ENCODE data around the gene TMEM183A.

Gene TMEM183A

GRCh38 chr1:203048555-203049051 lies 41.4 kb downstream of the TMEM183A start:
- Histone ChIP-seq H3K27me3 (ENCODE audit: control insufficient read depth in 1 of 2, insufficient read depth in 2 of 2, low read length in 2 of 2) (no peaks in the 10 kb centered on the region), H3K4me1 (ENCODE audit: control insufficient read depth, insufficient read depth, low read length) (peaks cover 6% of the 10 kb centered on the region), H3K4me3 (ENCODE audit: low read length in 2 of 2) (no peak overlapping the region), H3K27ac (ENCODE audit: low read length) (no peak overlapping the region), H3K36me3 (ENCODE audit: control insufficient read depth in 2 of 2, insufficient read depth in 2 of 2, low read length in 2 of 2) (no peaks in the 10 kb centered on the region), H3K9me3 (ENCODE audit: control insufficient read depth in 2 of 2, low read length in 2 of 2) (no peaks in the 10 kb centered on the region), H3K9ac (ENCODE audit: low read length in 2 of 2) (no peak overlapping the region)

- no peaks in the 10 kb centered on the region for H3K36me3 ChIP-seq (ENCODE audit: control insufficient read depth in 2 of 2, insufficient read depth in 2 of 2, low read length in 2 of 2)
- H3K27me3 ChIP-seq (ENCODE audit: control insufficient read depth in 1 of 2, insufficient read depth in 2 of 2, low read length in 2 of 2) = no peaks in the 10 kb centered on the region
- H3K9ac ChIP-seq (ENCODE audit: low read length in 2 of 2) = no peak overlapping the region
- H3K4me1 ChIP-seq (ENCODE audit: control insufficient read depth, insufficient read depth, low read length) = peaks cover 6% of the 10 kb centered on the region
- H3K9me3 ChIP-seq (ENCODE audit: control insufficient read depth in 2 of 2, low read length in 2 of 2) = no peaks in the 10 kb centered on the region
- no peak overlapping the region for H3K27ac ChIP-seq (ENCODE audit: low read length)
- no peak overlapping the region for H3K4me3 ChIP-seq (ENCODE audit: low read length in 2 of 2)
These were observed 41.9 kb downstream of the TMEM183A start for GRCh38 chr1:203049077-203049476.

- Histone ChIP-seq H3K27me3 (ENCODE audit: control insufficient read depth in 1 of 2, insufficient read depth in 2 of 2, low read length in 2 of 2) (no peaks in the 10 kb centered on the region), H3K9ac (ENCODE audit: low read length in 2 of 2) (no peak overlapping the region), H3K27ac (ENCODE audit: low read length) (no peak overlapping the region), H3K9me3 (ENCODE audit: control insufficient read depth in 2 of 2, low read length in 2 of 2) (no peaks in the 10 kb centered on the region), H3K4me3 (ENCODE audit: low read length in 2 of 2) (no peak overlapping the region), H3K36me3 (ENCODE audit: control insufficient read depth in 2 of 2, insufficient read depth in 2 of 2, low read length in 2 of 2) (no peaks in the 10 kb centered on the region), H3K4me1 (ENCODE audit: control insufficient read depth, insufficient read depth, low read length) (peaks cover 6% of the 10 kb centered on the region)
These were observed 42.5 kb downstream of the TMEM183A start for GRCh38 chr1:203049576-203050180.

- Histone ChIP-seq H3K9me3 (ENCODE audit: control insufficient read depth in 2 of 2, low read length in 2 of 2) (no peaks in the 10 kb centered on the region), H3K36me3 (ENCODE audit: control insufficient read depth in 2 of 2, insufficient read depth in 2 of 2, low read length in 2 of 2) (no peaks in the 10 kb centered on the region), H3K4me3 (ENCODE audit: low read length in 2 of 2) (no peak overlapping the region), H3K27ac (ENCODE audit: low read length) (no peak overlapping the region), H3K9ac (ENCODE audit: low read length in 2 of 2) (no peak overlapping the region), H3K27me3 (ENCODE audit: control insufficient read depth in 1 of 2, insufficient read depth in 2 of 2, low read length in 2 of 2) (no peaks in the 10 kb centered on the region), H3K4me1 (ENCODE audit: control insufficient read depth, insufficient read depth, low read length) (peaks cover 6% of the 10 kb centered on the region)
These were observed 43.7 kb downstream of the TMEM183A start for GRCh38 chr1:203050826-203051225.

GRCh38 chr1:203051841-203052324 lies 44.7 kb downstream of the TMEM183A start:
- no peak overlapping the region for H3K4me3 ChIP-seq (ENCODE audit: low read length in 2 of 2)
- H3K9me3 ChIP-seq (ENCODE audit: control insufficient read depth in 2 of 2, low read length in 2 of 2) = no peaks in the 10 kb centered on the region
- H3K27ac ChIP-seq (ENCODE audit: low read length) = no peak overlapping the region
- H3K9ac ChIP-seq (ENCODE audit: low read length in 2 of 2) = no peak overlapping the region
- H3K4me1 ChIP-seq (ENCODE audit: control insufficient read depth, insufficient read depth, low read length) = peaks cover 3% of the 10 kb centered on the region
- no peaks in the 10 kb centered on the region for H3K27me3 ChIP-seq (ENCODE audit: control insufficient read depth in 1 of 2, insufficient read depth in 2 of 2, low read length in 2 of 2)
- peaks cover 0 to 4% of the 10 kb centered on the region in 2 donors for H3K36me3 ChIP-seq (ENCODE audit: control insufficient read depth in 2 of 2, insufficient read depth in 2 of 2, low read length in 2 of 2)

GRCh38 chr1:203052601-203053000 lies 45.4 kb downstream of the TMEM183A start:
- Histone ChIP-seq H3K27me3 (ENCODE audit: control insufficient read depth in 1 of 2, insufficient read depth in 2 of 2, low read length in 2 of 2) (no peaks in the 10 kb centered on the region), H3K36me3 (ENCODE audit: control insufficient read depth in 2 of 2, insufficient read depth in 2 of 2, low read length in 2 of 2) (peaks cover 0 to 4% of the 10 kb centered on the region in 2 donors), H3K9me3 (ENCODE audit: control insufficient read depth in 2 of 2, low read length in 2 of 2) (no peaks in the 10 kb centered on the region), H3K9ac (ENCODE audit: low read length in 2 of 2) (no peak overlapping the region), H3K4me1 (ENCODE audit: control insufficient read depth, insufficient read depth, low read length) (no peaks in the 10 kb centered on the region), H3K4me3 (ENCODE audit: low read length in 2 of 2) (no peak overlapping the region), H3K27ac (ENCODE audit: low read length) (no peak overlapping the region)

- Histone ChIP-seq H3K27me3 (ENCODE audit: control insufficient read depth in 1 of 2, insufficient read depth in 2 of 2, low read length in 2 of 2) (no peaks in the 10 kb centered on the region), H3K9me3 (ENCODE audit: control insufficient read depth in 2 of 2, low read length in 2 of 2) (no peaks in the 10 kb centered on the region), H3K4me3 (ENCODE audit: low read length in 2 of 2) (no peak overlapping the region), H3K36me3 (ENCODE audit: control insufficient read depth in 2 of 2, insufficient read depth in 2 of 2, low read length in 2 of 2) (peaks cover 0 to 4% of the 10 kb centered on the region in 2 donors), H3K27ac (ENCODE audit: low read length) (no peak overlapping the region), H3K4me1 (ENCODE audit: control insufficient read depth, insufficient read depth, low read length) (no peaks in the 10 kb centered on the region), H3K9ac (ENCODE audit: low read length in 2 of 2) (no peak overlapping the region)
These were observed 47.0 kb downstream of the TMEM183A start for GRCh38 chr1:203054184-203054583.

GRCh38 chr1:203054642-203055041 lies 47.5 kb downstream of the TMEM183A start:
- Histone ChIP-seq H3K27ac (ENCODE audit: low read length) (no peak overlapping the region), H3K36me3 (ENCODE audit: control insufficient read depth in 2 of 2, insufficient read depth in 2 of 2, low read length in 2 of 2) (peaks cover 0 to 4% of the 10 kb centered on the region in 2 donors), H3K9ac (ENCODE audit: low read length in 2 of 2) (no peak overlapping the region), H3K4me1 (ENCODE audit: control insufficient read depth, insufficient read depth, low read length) (no peaks in the 10 kb centered on the region), H3K27me3 (ENCODE audit: control insufficient read depth in 1 of 2, insufficient read depth in 2 of 2, low read length in 2 of 2) (no peaks in the 10 kb centered on the region), H3K4me3 (ENCODE audit: low read length in 2 of 2) (no peak overlapping the region), H3K9me3 (ENCODE audit: control insufficient read depth in 2 of 2, low read length in 2 of 2) (no peaks in the 10 kb centered on the region)

- H3K27ac ChIP-seq (ENCODE audit: low read length) = no peak overlapping the region
- H3K36me3 ChIP-seq (ENCODE audit: control insufficient read depth in 2 of 2, insufficient read depth in 2 of 2, low read length in 2 of 2) = peaks cover 0 to 4% of the 10 kb centered on the region in 2 donors
These were observed 48.1 kb downstream of the TMEM183A start for GRCh38 chr1:203055161-203055799.

GRCh38 chr1:203056012-203056411 lies 48.8 kb downstream of the TMEM183A start:
- H3K36me3 ChIP-seq (ENCODE audit: control insufficient read depth in 2 of 2, insufficient read depth in 2 of 2, low read length in 2 of 2) = peaks cover 0 to 4% of the 10 kb centered on the region in 2 donors
- H3K4me3 ChIP-seq (ENCODE audit: low read length in 2 of 2) = no peak overlapping the region
- no peak overlapping the region for H3K9ac ChIP-seq (ENCODE audit: low read length in 2 of 2)
- H3K27me3 ChIP-seq (ENCODE audit: control insufficient read depth in 1 of 2, insufficient read depth in 2 of 2, low read length in 2 of 2) = no peaks in the 10 kb centered on the region
- no peaks in the 10 kb centered on the region for H3K4me1 ChIP-seq (ENCODE audit: control insufficient read depth, insufficient read depth, low read length)
- no peak overlapping the region for H3K27ac ChIP-seq (ENCODE audit: low read length)
- H3K9me3 ChIP-seq (ENCODE audit: control insufficient read depth in 2 of 2, low read length in 2 of 2) = no peaks in the 10 kb centered on the region

More at GRCh38 chr1:203055161-203055799, 48.1 kb downstream of the TMEM183A start:
- H3K4me3 ChIP-seq (ENCODE audit: low read length in 2 of 2) = no peak overlapping the region
- no peaks in the 10 kb centered on the region for H3K27me3 ChIP-seq (ENCODE audit: control insufficient read depth in 1 of 2, insufficient read depth in 2 of 2, low read length in 2 of 2)
- no peaks in the 10 kb centered on the region for H3K4me1 ChIP-seq (ENCODE audit: control insufficient read depth, insufficient read depth, low read length)
- H3K9ac ChIP-seq (ENCODE audit: low read length in 2 of 2) = no peak overlapping the region
- no peaks in the 10 kb centered on the region for H3K9me3 ChIP-seq (ENCODE audit: control insufficient read depth in 2 of 2, low read length in 2 of 2)

GRCh38 chr1:203056516-203056915 lies 49.3 kb downstream of the TMEM183A start:
- no peak overlapping the region for H3K4me3 ChIP-seq (ENCODE audit: low read length in 2 of 2)
- no peaks in the 10 kb centered on the region for H3K27me3 ChIP-seq (ENCODE audit: control insufficient read depth in 1 of 2, insufficient read depth in 2 of 2, low read length in 2 of 2)
- no peak overlapping the region for H3K27ac ChIP-seq (ENCODE audit: low read length)
- no peaks in the 10 kb centered on the region for H3K4me1 ChIP-seq (ENCODE audit: control insufficient read depth, insufficient read depth, low read length)
- H3K9ac ChIP-seq (ENCODE audit: low read length in 2 of 2) = no peak overlapping the region
- H3K9me3 ChIP-seq (ENCODE audit: control insufficient read depth in 2 of 2, low read length in 2 of 2) = no peaks in the 10 kb centered on the region
- peaks cover 0 to 4% of the 10 kb centered on the region in 2 donors for H3K36me3 ChIP-seq (ENCODE audit: control insufficient read depth in 2 of 2, insufficient read depth in 2 of 2, low read length in 2 of 2)

Measured in stomach smooth muscle (tissue), 2 donors.